IMR-90 (cell line): ENCODE data around the gene PBOV1. TPM values are rescaled to one million over a fixed set of nuclear protein-coding genes. Genes with fewer than 3 reads are reported as not detected.

ENCODE experiments used
- ATAC-seq: fragments of 200-7000 bp; cut with Tn5 transposase; 2 replicates; pipeline ENCODE4 v1.9.1; 2020; ENCODE audit warnings: low read depth, mild to moderate bottlenecking, moderate library complexity
- BruUV-seq: library from RNA; stranded (reverse); fragments of 400-500 nt; replicated peaks from 2 replicates; lab custom pipeline; 2021; lab: Mats Ljungman, UMichigan
- CTCF ChIA-PET: fragments of 300-600 bp; formaldehyde crosslinking; extraction: SDS; loops from one replicate; lab custom pipeline; 2021; ENCODE audit warnings: antibody characterized with exemption; lab: Yijun Ruan, JAX
- POLR2A ChIA-PET: fragments of 300-600 bp; sonication (Branson Sonifier 250); formaldehyde crosslinking; loops from one replicate; lab custom pipeline; 2022; ENCODE audit warnings: antibody characterized with exemption; ENCODE audit not compliant: unreplicated experiment; lab: Charles Lee
- DNase-seq: peaks from one replicate; pipeline ENCODE4 v3.0.0; 2013
- H2AFZ ChIP-seq: replicated peaks from 2 replicates; pipeline ENCODE3; 2013; ENCODE audit warnings: low read length, mild to moderate bottlenecking; ENCODE audit not compliant: poor library complexity
- H2AK5ac ChIP-seq: 2 replicates; pipeline ENCODE4 v1.6.1; 2013; ENCODE audit warnings: low read depth, low read length, inconsistent platforms
- H2AK9ac ChIP-seq: replicated peaks from 2 replicates; pipeline ENCODE3; 2013; ENCODE audit warnings: mild to moderate bottlenecking, low read depth, low read length, moderate library complexity; ENCODE audit not compliant: poor library complexity
- H2BK120ac ChIP-seq: 2 replicates; pipeline ENCODE4 v1.6.1; 2013; ENCODE audit warnings: low read depth, low read length, inconsistent platforms
- H2BK15ac ChIP-seq: 3 replicates; pipeline ENCODE4 v1.6.1; 2013; ENCODE audit warnings: low read depth, low read length, inconsistent platforms
- H2BK20ac ChIP-seq: 2 replicates; pipeline ENCODE4 v1.6.1; 2013; ENCODE audit warnings: low read depth, mild to moderate bottlenecking, inconsistent platforms, low read length, moderate library complexity
- H2BK5ac ChIP-seq: 2 replicates; pipeline ENCODE4 v1.6.1; 2013; ENCODE audit warnings: mild to moderate bottlenecking, low read depth, low read length, inconsistent platforms; ENCODE audit not compliant: poor library complexity, severe bottlenecking
- H3K14ac ChIP-seq: replicated peaks from 2 replicates; pipeline ENCODE4 v1.6.1; 2013; ENCODE audit warnings: low read depth, low read length, inconsistent platforms
- H3K18ac ChIP-seq: 2 replicates; pipeline ENCODE4 v1.6.1; 2013; ENCODE audit warnings: low read depth, low read length, control low read depth
- H3K23ac ChIP-seq: 2 replicates; pipeline ENCODE4 v1.6.1; 2013; ENCODE audit warnings: low read depth, low read length, inconsistent platforms
- H3K27ac ChIP-seq: 2 replicates; pipeline ENCODE4 v1.5.1; 2013; ENCODE audit warnings: mild to moderate bottlenecking, control low read depth, low read length; ENCODE audit not compliant: insufficient read depth
- H3K27me3 ChIP-seq: 2 replicates; pipeline ENCODE4 v1.6.1; 2013; ENCODE audit warnings: low read length; ENCODE audit not compliant: control insufficient read depth, insufficient read depth
- H3K36me3 ChIP-seq: 2 replicates; pipeline ENCODE4 v1.6.1; 2013; ENCODE audit warnings: low read length, mixed read lengths; ENCODE audit not compliant: control insufficient read depth, insufficient read depth
- H3K4ac ChIP-seq: 2 replicates; pipeline ENCODE4 v1.6.1; 2013; ENCODE audit warnings: low read depth, low read length, inconsistent platforms
- H3K4me1 ChIP-seq: 2 replicates; pipeline ENCODE4 v1.6.1; 2013; ENCODE audit warnings: low read length, mixed read lengths; ENCODE audit not compliant: control insufficient read depth, insufficient read depth
- H3K4me2 ChIP-seq: 2 replicates; pipeline ENCODE4 v1.6.1; 2013; ENCODE audit warnings: low read depth, mild to moderate bottlenecking, control low read depth, low read length, moderate library complexity
- H3K4me3 ChIP-seq: 2 replicates; pipeline ENCODE4 v1.5.1; 2013; ENCODE audit warnings: low read depth, mild to moderate bottlenecking, control low read depth, low read length, moderate library complexity; ENCODE audit not compliant: insufficient read depth
- H3K56ac ChIP-seq: 2 replicates; pipeline ENCODE4 v1.6.1; 2013; ENCODE audit warnings: low read length, inconsistent platforms; ENCODE audit not compliant: insufficient read depth; ENCODE audit errors: extremely low read depth
- H3K79me1 ChIP-seq, 2 experiments: 2 replicates each; pipeline ENCODE4 v1.6.1; 2013; ENCODE audit warnings: low read length in 2 of 2, inconsistent platforms in 1 of 2, low read depth in 1 of 2
- H3K9ac ChIP-seq: 2 replicates; pipeline ENCODE4 v1.6.1; 2013; ENCODE audit warnings: low read depth, low read length, control low read depth
- H3K9me1 ChIP-seq: 2 replicates; pipeline ENCODE4 v1.6.1; 2013; ENCODE audit warnings: low read length, inconsistent platforms; ENCODE audit not compliant: insufficient read depth
- H3K9me3 ChIP-seq: 2 replicates; pipeline ENCODE4 v1.6.1; 2013; ENCODE audit warnings: low read length; ENCODE audit not compliant: control insufficient read depth, insufficient read depth
- H4K20me1 ChIP-seq: 2 replicates; pipeline ENCODE4 v1.6.1; 2013; ENCODE audit warnings: low read length, inconsistent platforms; ENCODE audit not compliant: insufficient read depth
- H4K5ac ChIP-seq: 2 replicates; pipeline ENCODE4 v1.6.1; 2013; ENCODE audit warnings: mild to moderate bottlenecking, low read depth, low read length, control low read depth
- H4K8ac ChIP-seq, 2 experiments: 2 replicates each; pipeline ENCODE4 v1.6.1; 2013; ENCODE audit warnings: low read depth in 2 of 2, low read length in 2 of 2, control low read depth in 1 of 2, inconsistent platforms in 1 of 2
- H4K91ac ChIP-seq: 2 replicates; pipeline ENCODE4 v1.6.1; 2013; ENCODE audit warnings: low read depth, low read length, inconsistent platforms; ENCODE audit not compliant: insufficient read depth
- CEBPB ChIP-seq: IDR thresholded peaks from 2 replicates; pipeline ENCODE4 v1.6.1; 2012; ENCODE audit warnings: low read depth, low read length, improper control_type of control experiment
- MAFK ChIP-seq: IDR thresholded peaks from 2 replicates; pipeline ENCODE4 v1.6.1; 2012; ENCODE audit warnings: low read depth, low read length, improper control_type of control experiment
- MAZ ChIP-seq: IDR thresholded peaks from 2 replicates; pipeline ENCODE4 v1.6.1; 2012; ENCODE audit warnings: low read depth, mild to moderate bottlenecking, low read length, improper control_type of control experiment, moderate library complexity, borderline replicate concordance
- MXI1 ChIP-seq: IDR thresholded peaks from 2 replicates; pipeline ENCODE4 v1.6.1; 2012; ENCODE audit warnings: low read depth, mild to moderate bottlenecking, low read length, moderate library complexity, borderline replicate concordance
- NFE2L2 ChIP-seq: fragments of 150-350 bp; IDR thresholded peaks from 2 replicates; pipeline ENCODE4 v1.6.1; 2016; ENCODE audit warnings: low read depth, mild to moderate bottlenecking, low read length
- POLR2A ChIP-seq: IDR thresholded peaks from 2 replicates; pipeline ENCODE4 v1.6.1; 2012; ENCODE audit warnings: mild to moderate bottlenecking, low read depth, low read length
- RFX5 ChIP-seq: IDR thresholded peaks from 2 replicates; pipeline ENCODE4 v1.8.0; 2012; ENCODE audit warnings: low read depth, mild to moderate bottlenecking, low read length, moderate library complexity
- SMC3 ChIP-seq: fragments of 150-350 bp; IDR thresholded peaks from 2 replicates; pipeline ENCODE4 v1.6.1; 2016; ENCODE audit warnings: low read depth, mild to moderate bottlenecking, antibody characterized with exemption, low read length, moderate library complexity
- WGBS, 2 experiments: methylation state at CpG; one replicate each; pipeline versions ENCODE4 v1.1.5 to v1.1.7; 2013; ENCODE audit warnings: missing lambda C conversion rate in 2 of 2; ENCODE audit not compliant: insufficient read length in 1 of 2; ENCODE audit errors: extremely low coverage in 2 of 2; 5-methylcytosine and 5-hydroxymethylcytosine counted together
- dilution Hi-C: fragments of 300-500 bp; cut with HindIII; formaldehyde crosslinking; loops from one replicate; pipeline ENCODE4 v1.14.3; 2018; ENCODE audit warnings: low sequenced_read_pairs; ENCODE audit not compliant: unreplicated experiment
- in situ Hi-C: fragments of 300-500 bp; cut with MboI; formaldehyde crosslinking; loops from 3 replicates; pipeline ENCODE4 v1.14.3; 2019; ENCODE audit warnings: low sequenced_read_pairs, inconsistent platforms, mixed read lengths
- intact Hi-C: fragments of 100-400 bp; cut with micrococcal nuclease; formaldehyde crosslinking; loops from 2 replicates; pipeline ENCODE4 v1.10.0; 2022
- polyA plus RNA-seq, 3 experiments: library from polyadenylated mRNA; depleted of rRNA; stranded (reverse); fragments of >200 nt; gene quantifications; 2 replicates each; pipeline ENCODE4 v1.2.3, GENCODE V29; 2012; ENCODE audit warnings: low replicate concordance in 1 of 3
- total RNA-seq: library from RNA; depleted of rRNA; stranded (reverse); fragments of >200 nt; gene quantifications from 2 replicates; pipeline ENCODE4 v1.2.3, GENCODE V29; 2012
- TF ChIP-seq, protein P1 (sequence below): fragments of 150-350 bp; IDR thresholded peaks from 2 replicates; pipeline ENCODE4 v1.6.1; 2017; ENCODE audit warnings: mild to moderate bottlenecking, antibody characterized with exemption, low read length, low read depth
- TF ChIP-seq, protein P2 (sequence below): fragments of 150-350 bp; IDR thresholded peaks from 2 replicates; pipeline ENCODE4 v1.6.1; 2016; ENCODE audit warnings: low read depth, mild to moderate bottlenecking, low read length, moderate library complexity, borderline replicate concordance

PBOV1 gene
- total and polyA plus RNA-seq, 2 of the 4 experiments (the other 2 are of a cell fraction), result not detected

DNA sequence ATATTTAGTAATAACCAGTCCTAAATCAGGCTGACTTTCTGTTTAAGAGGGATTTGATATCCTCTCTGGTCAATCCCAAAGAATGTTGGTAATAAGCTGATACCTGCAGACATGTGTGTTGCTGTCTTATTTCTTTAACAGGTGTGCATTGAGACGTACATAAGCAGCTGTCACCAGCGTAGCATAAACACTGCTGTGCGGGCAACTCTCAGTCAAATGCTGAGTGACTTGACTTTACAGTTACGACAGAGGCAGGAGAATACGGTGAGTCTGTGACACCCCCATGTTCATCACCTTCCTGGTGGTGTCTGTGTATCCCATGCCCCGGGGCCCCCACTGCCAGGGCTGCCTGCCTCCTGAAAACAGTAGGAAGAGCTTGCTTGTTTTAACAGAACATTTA is 20.1 kb upstream of the PBOV1 start:
- Histone ChIP-seq H3K27ac (no peak overlapping the region), H4K91ac (no peak overlapping the region), H4K20me1 (no peaks in the 10 kb centered on the region), H3K4me2 (no peak overlapping the region), H3K14ac (no peak overlapping the region), H2BK20ac (no peak overlapping the region), H3K4ac (no peak overlapping the region), H3K23ac (no peak overlapping the region), H4K8ac (no peak overlapping the region), H3K9me1 (no peaks in the 10 kb centered on the region), H2BK120ac (no peak overlapping the region), H3K56ac (no peak overlapping the region), H3K36me3 (no peaks in the 10 kb centered on the region), H2BK5ac (no peak overlapping the region), H2AK5ac (no peak overlapping the region), H2BK15ac (no peak overlapping the region), H3K27me3 (peaks cover 7% of the 10 kb centered on the region), H4K5ac (no peak overlapping the region), H3K9ac (no peak overlapping the region), H3K18ac (no peak overlapping the region), H3K4me3 (no peak overlapping the region), H3K79me1 (no peaks in the 10 kb centered on the region), H2AFZ (no peak overlapping the region), H2AK9ac (no peak overlapping the region), H3K9me3 (no peaks in the 10 kb centered on the region), H3K4me1 (no peaks in the 10 kb centered on the region)
- TF ChIP-seq, protein P1, sequence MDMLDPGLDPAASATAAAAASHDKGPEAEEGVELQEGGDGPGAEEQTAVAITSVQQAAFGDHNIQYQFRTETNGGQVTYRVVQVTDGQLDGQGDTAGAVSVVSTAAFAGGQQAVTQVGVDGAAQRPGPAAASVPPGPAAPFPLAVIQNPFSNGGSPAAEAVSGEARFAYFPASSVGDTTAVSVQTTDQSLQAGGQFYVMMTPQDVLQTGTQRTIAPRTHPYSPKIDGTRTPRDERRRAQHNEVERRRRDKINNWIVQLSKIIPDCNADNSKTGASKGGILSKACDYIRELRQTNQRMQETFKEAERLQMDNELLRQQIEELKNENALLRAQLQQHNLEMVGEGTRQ, result no peak
- TF ChIP-seq MAZ (no peak), MXI1 (no peak), RFX5 (no peak), CEBPB (no peak), MAFK (no peak), POLR2A (no peak), NFE2L2 (no peak), SMC3 (no peak)
- TF ChIP-seq, protein P2, sequence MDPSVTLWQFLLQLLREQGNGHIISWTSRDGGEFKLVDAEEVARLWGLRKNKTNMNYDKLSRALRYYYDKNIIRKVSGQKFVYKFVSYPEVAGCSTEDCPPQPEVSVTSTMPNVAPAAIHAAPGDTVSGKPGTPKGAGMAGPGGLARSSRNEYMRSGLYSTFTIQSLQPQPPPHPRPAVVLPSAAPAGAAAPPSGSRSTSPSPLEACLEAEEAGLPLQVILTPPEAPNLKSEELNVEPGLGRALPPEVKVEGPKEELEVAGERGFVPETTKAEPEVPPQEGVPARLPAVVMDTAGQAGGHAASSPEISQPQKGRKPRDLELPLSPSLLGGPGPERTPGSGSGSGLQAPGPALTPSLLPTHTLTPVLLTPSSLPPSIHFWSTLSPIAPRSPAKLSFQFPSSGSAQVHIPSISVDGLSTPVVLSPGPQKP, result no peak
- ATAC-seq, result no peak
- ChIA-PET CTCF (no interaction called here), POLR2A (no interaction called here)
- no TSS peak for BruUV-seq
- dilution Hi-C loops, result no loop called here
- no peak for DNase-seq
- intact Hi-C loops, result no loop called here
- 24% methylated on average over 3 of the region's 6 CpGs; no CpG with 5 or more reads in 1 of the 2 experiments for WGBS, 2 experiments
- in situ Hi-C loops, result no loop called here
